B cell (primary cell): ENCODE results near the gene IMMP2L. TPM values are rescaled to one million over a fixed set of nuclear protein-coding genes. Genes with fewer than 3 reads are reported as not detected.

Source experiments
- ATAC-seq: fragments of 200-7000 bp; cut with Tn5 transposase; one replicate; pipeline ENCODE4 v1.10.0; 2021; ENCODE audit warnings: low read depth, mild to moderate bottlenecking, moderate number of reproducible peaks, moderate library complexity
- CTCF ChIA-PET: fragments of 350-600 bp; sonication (Branson Sonifier 250); formaldehyde crosslinking; loops from one replicate; lab custom pipeline; 2021; ENCODE audit warnings: antibody characterized with exemption, inconsistent platforms; lab: Charles Lee
- POLR2A ChIA-PET: fragments of 350-600 bp; sonication (Branson Sonifier 250); formaldehyde crosslinking; loops from one replicate; lab custom pipeline; 2021; ENCODE audit warnings: antibody characterized with exemption; lab: Charles Lee
- DNase-seq: peaks from one replicate; pipeline ENCODE4 v3.0.0; 2013
- H2AFZ ChIP-seq: 2 replicates; pipeline ENCODE4 v1.6.1; 2012; ENCODE audit warnings: mild to moderate bottlenecking, low read depth, low read length; ENCODE audit not compliant: insufficient read depth, poor library complexity, severe bottlenecking
- H3K27ac ChIP-seq, 2 donors: 1 replicate in 1 of 2; 2 replicates in 1 of 2; pipeline ENCODE4 v1.5.1; 2012 to 2013; ENCODE audit warnings: low read length in 2 of 2, mild to moderate bottlenecking in 2 of 2, moderate library complexity in 1 of 2
- H3K27me3 ChIP-seq, 4 experiments: fragments of 200-600 bp in 1 of 4; sonication (generic) in 1 of 4; replicated peaks in 1 of 4; 1 replicate in 2 of 4; 2 replicates in 2 of 4; pipeline versions ENCODE4 v1.6.1 to v1.7.0; 2013 to 2016; ENCODE audit warnings: low read length in 3 of 4, mild to moderate bottlenecking in 2 of 4, mixed read lengths in 1 of 4, moderate library complexity in 1 of 4; ENCODE audit not compliant: insufficient read depth in 4 of 4, control insufficient read depth in 3 of 4; ENCODE audit errors: control extremely low read depth in 1 of 4
- H3K36me3 ChIP-seq, 2 experiments: replicated peaks in 1 of 2; 1 replicate in 1 of 2; 2 replicates in 1 of 2; pipeline versions ENCODE4 v1.6.1 to v1.7.1; 2013; ENCODE audit warnings: low read length in 1 of 2; ENCODE audit not compliant: insufficient read depth in 2 of 2, control insufficient read depth in 1 of 2; ENCODE audit errors: control extremely low read depth in 1 of 2, extremely low read depth in 1 of 2
- H3K4me1 ChIP-seq, 2 donors: fragments of 200-600 bp in 1 of 2; sonication (generic) in 1 of 2; 1 replicate in 1 of 2; 2 replicates in 1 of 2; pipeline versions ENCODE4 v1.5.1 to v1.6.1; 2013 to 2017; ENCODE audit warnings: low read length in 2 of 2; ENCODE audit not compliant: control insufficient read depth in 2 of 2, insufficient read depth in 2 of 2
- H3K4me2 ChIP-seq: replicated peaks from 2 replicates; pipeline ENCODE3; 2012; ENCODE audit warnings: mild to moderate bottlenecking, low read depth, low read length; ENCODE audit not compliant: poor library complexity, severe bottlenecking
- H3K4me3 ChIP-seq, 5 experiments: fragments of 200-600 bp in 1 of 5; sonication (generic) in 1 of 5; 1 replicate in 3 of 5; 2 replicates in 2 of 5; pipeline versions ENCODE4 v1.5.1 to v1.7.0; 2011 to 2016; ENCODE audit warnings: low read length in 4 of 5, mild to moderate bottlenecking in 4 of 5, low read depth in 2 of 5, control low read depth in 1 of 5, moderate library complexity in 1 of 5; ENCODE audit not compliant: insufficient read depth in 1 of 5; ENCODE audit errors: control extremely low read depth in 1 of 5, extremely low read depth in 1 of 5
- H3K79me2 ChIP-seq: fragments of 200-600 bp; sonication (generic); one replicate; pipeline ENCODE4 v1.6.0; 2016; ENCODE audit warnings: low read length; ENCODE audit not compliant: control insufficient read depth, insufficient read depth
- H3K9ac ChIP-seq: fragments of 200-600 bp; sonication (generic); 2 replicates; pipeline ENCODE4 v1.6.1; 2017; ENCODE audit warnings: mild to moderate bottlenecking, low read length, moderate library complexity
- H3K9me3 ChIP-seq, 3 donors: one replicate each; pipeline versions ENCODE4 v1.6.1 to v1.7.1; 2013; ENCODE audit warnings: low read length in 2 of 3; ENCODE audit not compliant: control insufficient read depth in 2 of 3, insufficient read depth in 1 of 3; ENCODE audit errors: control extremely low read depth in 1 of 3
- H4K20me1 ChIP-seq: 2 replicates; pipeline ENCODE4 v1.6.0; 2012; ENCODE audit warnings: mild to moderate bottlenecking, low read length; ENCODE audit not compliant: insufficient read depth, control insufficient read depth, poor library complexity, severe bottlenecking
- H3K27ac Mint-ChIP-seq: one replicate; pipeline ENCODE4 v1.8.0; 2021; ENCODE audit warnings: mixed read lengths
- H3K27me3 Mint-ChIP-seq: one replicate; pipeline ENCODE4 v1.8.0; 2021; ENCODE audit warnings: mixed read lengths
- H3K4me1 Mint-ChIP-seq: one replicate; pipeline ENCODE4 v1.8.0; 2021; ENCODE audit warnings: mixed read lengths
- H3K4me3 Mint-ChIP-seq: one replicate; pipeline ENCODE4 v1.8.0; 2021; ENCODE audit warnings: mixed read lengths
- H3K9me3 Mint-ChIP-seq: one replicate; pipeline ENCODE4 v1.8.0; 2022; ENCODE audit warnings: mixed read lengths; ENCODE audit not compliant: insufficient read depth
- CTCF ChIP-seq: fragments of 200-600 bp; IDR thresholded peaks from one replicate; pipeline ENCODE4 v1.8.0; 2022; ENCODE audit warnings: antibody characterized with exemption, mild to moderate bottlenecking
- EZH2 ChIP-seq: IDR thresholded peaks from 2 replicates; pipeline ENCODE4 v1.6.1; 2012; ENCODE audit warnings: borderline replicate concordance, low read depth, mild to moderate bottlenecking, moderate library complexity, low read length; ENCODE audit not compliant: insufficient read depth, poor library complexity, severe bottlenecking
- WGBS: methylation state at CpG from one replicate; pipeline ENCODE4 v1.1.5; 2013; ENCODE audit warnings: missing lambda C conversion rate; ENCODE audit not compliant: insufficient coverage; 5-methylcytosine and 5-hydroxymethylcytosine counted together
- intact Hi-C: fragments of 100-400 bp; cut with micrococcal nuclease; formaldehyde crosslinking; loops from one replicate; pipeline ENCODE4 v1.10.0; 2022
- polyA plus RNA-seq: library from polyadenylated mRNA; depleted of rRNA; stranded (reverse); fragments of >200 nt; gene quantifications from 2 replicates; pipeline ENCODE4 v1.2.3, GENCODE V29; 2012
- total RNA-seq, 2 donors: library from RNA; stranded (reverse); fragments of 120-200 nt in 1 of 2; gene quantifications; 1 replicate in 1 of 2; 2 replicates in 1 of 2; pipeline versions ENCODE4 v1.2.3 to v1.2.4, GENCODE V29; 2013 to 2022

IMMP2L gene
- total and polyA plus RNA-seq, 2 donors (not counting 1 experiment from before 2014, with no cell fraction given): 3.8 to 34.2 TPM

- POLR2A ChIA-PET: no interaction called here
- intact Hi-C loops: no loop called here
- Histone ChIP-seq H3K9me3 (no peaks in the 10 kb centered on the region), H3K79me2 (no peaks in the 10 kb centered on the region), H3K27ac (no peak overlapping the region), H3K4me3 (no peak overlapping the region), H3K36me3 (no peaks in the 10 kb centered on the region), H4K20me1 (no peaks in the 10 kb centered on the region), H3K9ac (no peak overlapping the region), H3K27me3 (no peaks in the 10 kb centered on the region), H2AFZ (no peak overlapping the region), H3K4me1 (no peaks in the 10 kb centered on the region), H3K4me2 (no peak overlapping the region)
- DNase-seq (no peak), ATAC-seq (no peak)
- Mint-ChIP-seq H3K4me1 (no peaks in the 10 kb centered on the region), H3K27ac (no peak overlapping the region), H3K9me3 (no peaks in the 10 kb centered on the region), H3K27me3 (no peaks in the 10 kb centered on the region), H3K4me3 (no peak overlapping the region)
- CTCF ChIA-PET: no interaction called here
- 83% methylated on average over 1 of the region's 2 CpGs for whole genome bisulfite sequencing
- TF ChIP-seq CTCF: no peak
- TF ChIP-seq EZH2: no peak
Observed at GRCh38 chr7:111173990-111174389, 388.3 kb downstream of the IMMP2L start.

GRCh38 chr7:111173528-111173927 lies 388.8 kb downstream of the IMMP2L start:
- H3K27ac ChIP-seq: no peak overlapping the region
- no peaks in the 10 kb centered on the region for H3K27me3 ChIP-seq
- H3K27ac Mint-ChIP-seq: no peak overlapping the region
- POLR2A ChIA-PET: no interaction called here
- H3K4me3 Mint-ChIP-seq: no peak overlapping the region
- H3K4me1 ChIP-seq: no peaks in the 10 kb centered on the region
- no peaks in the 10 kb centered on the region for H3K36me3 ChIP-seq
- ATAC-seq (no peak), DNase-seq (no peak)
- H4K20me1 ChIP-seq: no peaks in the 10 kb centered on the region
- 100% methylated on average over 1 of the region's 2 CpGs for WGBS
- TF ChIP-seq CTCF (no peak), EZH2 (no peak)
- H3K4me3 ChIP-seq: no peak overlapping the region
- CTCF ChIA-PET: no interaction called here
- H3K9ac ChIP-seq: no peak overlapping the region
- H3K9me3 ChIP-seq: no peaks in the 10 kb centered on the region
- no peak overlapping the region for H3K4me2 ChIP-seq
- no peak overlapping the region for H2AFZ ChIP-seq
- no peaks in the 10 kb centered on the region for H3K79me2 ChIP-seq
- no peaks in the 10 kb centered on the region for H3K4me1 Mint-ChIP-seq
- no peaks in the 10 kb centered on the region for H3K27me3 Mint-ChIP-seq
- H3K9me3 Mint-ChIP-seq: no peaks in the 10 kb centered on the region
- intact Hi-C loops: no loop called here
